ENCODE data around the gene XG.

The XG gene

DNA sequence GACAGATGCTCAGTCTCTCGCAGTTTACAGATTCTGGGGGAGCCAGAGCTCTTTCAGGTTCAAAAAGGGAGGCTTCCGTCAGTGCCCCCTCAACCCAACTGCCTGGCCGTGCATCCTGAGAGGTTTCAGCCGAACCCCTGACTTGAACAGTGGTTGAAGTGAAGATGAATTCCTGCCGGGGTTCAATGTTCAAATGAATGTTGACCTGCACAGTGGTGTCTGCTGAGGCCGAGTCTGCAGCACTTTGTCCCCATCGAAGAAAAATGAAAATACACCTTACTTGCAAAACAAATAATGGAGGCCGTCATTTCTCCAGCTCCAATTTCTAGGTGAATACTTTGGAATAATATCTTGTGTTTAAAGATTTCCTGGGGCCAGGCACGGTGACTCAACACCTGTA lies 110.6 kb downstream of the XG start:
- no peak for FAIRE-seq
- no peak for DNase-seq (ENCODE audit: insufficient read length, low spot score)

DNA sequence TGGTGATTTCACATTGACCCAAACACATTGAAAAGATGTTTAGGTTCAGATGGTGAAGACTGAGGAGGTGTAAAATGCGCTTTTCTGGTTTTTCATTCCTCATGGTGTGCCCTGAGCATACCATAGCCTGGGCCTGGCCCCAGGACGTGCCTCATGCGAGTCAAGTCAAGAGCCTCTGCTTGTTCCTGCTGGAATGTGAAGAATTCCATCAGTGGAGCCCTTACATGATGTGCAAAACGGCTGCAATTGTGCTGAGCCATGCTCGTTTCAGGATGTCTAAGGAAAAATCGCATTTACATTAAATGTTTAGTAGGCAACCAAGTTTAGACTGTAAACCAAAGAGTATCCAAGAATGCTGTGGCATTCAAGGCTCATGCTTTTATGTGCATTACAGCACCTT lies 111.8 kb downstream of the XG start:
- FAIRE-seq (no peak), DNase-seq (ENCODE audit: insufficient read length, low spot score) (no peak)
